NOMO-1 treated with dmso at 0.1 percent for 144 hours (cell line): Measurements from ENCODE around the gene ARRDC3.
"Not testable (repeated sequence)": the region's sequence is repeated elsewhere in the genome, so short reads cannot be mapped to it uniquely, and the experiment has no call there.

Experiments used
- DNase-seq: peaks from one replicate; lab custom pipeline; 2025; ENCODE audit not compliant: unreplicated experiment; lab: John Stamatoyannopoulos, UW

Gene ARRDC3

GRCh38 chr5:91361055-91361701, 21.9 kb downstream of the ARRDC3 start:
- DNase-seq, result no peak

- DNase-seq, result peak; percentile 32
Observed at GRCh38 chr5:91359962-91360609, 23.0 kb downstream of the ARRDC3 start.

- DNase-seq, result no peak
Observed at GRCh38 chr5:91357806-91358205, 25.3 kb downstream of the ARRDC3 start.

GRCh38 chr5:91357012-91357634, 26.0 kb downstream of the ARRDC3 start:
- DNase-seq, result no peak

GRCh38 chr5:91354867-91355266, 28.2 kb downstream of the ARRDC3 start:
- DNase-seq, result peak; percentile 33

GRCh38 chr5:91352831-91353695, 30.1 kb downstream of the ARRDC3 start:
- DNase-seq, result no peak

GRCh38 chr5:91345461-91345860, 37.7 kb downstream of the ARRDC3 start:
- DNase-seq, result no peak

- not testable (repeated sequence) for DNase-seq
Observed at GRCh38 chr5:91344661-91345200, 38.4 kb downstream of the ARRDC3 start.

GRCh38 chr5:91343916-91344315, 39.2 kb downstream of the ARRDC3 start:
- no peak for DNase-seq

GRCh38 chr5:91342931-91343330, 40.2 kb downstream of the ARRDC3 start:
- not testable (repeated sequence) for DNase-seq

GRCh38 chr5:91341154-91341553, 42.0 kb downstream of the ARRDC3 start:
- DNase-seq, result no peak

GRCh38 chr5:91340532-91340931, 42.6 kb downstream of the ARRDC3 start:
- no peak for DNase-seq

- no peak for DNase-seq
Observed at GRCh38 chr5:91339063-91339705, 43.9 kb downstream of the ARRDC3 start.

GRCh38 chr5:91332267-91333045, 50.7 kb downstream of the ARRDC3 start:
- DNase-seq, result no peak

- DNase-seq, result no peak
Observed at GRCh38 chr5:91331705-91332104, 51.4 kb downstream of the ARRDC3 start.

GRCh38 chr5:91329283-91329682, 53.8 kb downstream of the ARRDC3 start:
- DNase-seq, result no peak

GRCh38 chr5:91328743-91329142, 54.4 kb downstream of the ARRDC3 start:
- DNase-seq, result no peak

GRCh38 chr5:91322981-91323380, 60.1 kb downstream of the ARRDC3 start:
- DNase-seq, result not testable (repeated sequence)

- no peak for DNase-seq
Observed at GRCh38 chr5:91319667-91320066, 63.5 kb downstream of the ARRDC3 start.

GRCh38 chr5:91318724-91319123, 64.4 kb downstream of the ARRDC3 start:
- DNase-seq, result no peak
